ENCODE results near the gene KRT2.

Gene KRT2

DNA sequence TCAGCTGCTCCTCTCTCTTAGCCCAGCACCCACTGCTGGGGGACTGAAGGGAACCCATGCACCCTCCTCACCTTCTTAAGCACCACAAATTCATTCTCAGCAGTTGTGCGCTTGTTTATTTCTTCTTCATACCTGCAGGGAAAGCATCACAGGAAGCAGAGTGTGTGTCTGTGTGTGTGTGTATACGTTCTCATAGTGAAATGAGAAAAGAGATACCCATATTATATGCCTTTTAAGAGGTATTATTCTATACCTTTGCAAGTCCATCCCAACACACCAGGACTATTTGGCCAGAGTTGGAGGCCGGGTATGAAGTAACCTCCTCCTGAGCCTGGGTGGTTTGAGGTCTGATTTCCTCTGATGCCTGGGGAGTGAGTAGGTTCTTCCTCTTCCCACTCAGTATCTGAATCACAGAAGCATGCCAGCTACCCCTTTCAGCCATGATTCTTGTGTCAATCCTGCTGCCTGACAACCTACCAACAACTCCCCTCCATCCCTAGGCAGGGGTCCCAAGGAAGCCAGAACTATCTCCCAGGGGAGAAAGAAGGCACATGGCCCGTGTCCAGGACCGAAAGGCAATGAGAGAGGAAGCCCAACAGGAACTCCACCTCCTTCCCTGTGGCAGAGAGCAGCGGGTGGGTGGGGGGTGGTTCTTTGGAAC, 36.7 kb downstream of the KRT2 start:
- peak; percentile 7 for DNase-seq (ENCODE audit: low read depth)

DNA sequence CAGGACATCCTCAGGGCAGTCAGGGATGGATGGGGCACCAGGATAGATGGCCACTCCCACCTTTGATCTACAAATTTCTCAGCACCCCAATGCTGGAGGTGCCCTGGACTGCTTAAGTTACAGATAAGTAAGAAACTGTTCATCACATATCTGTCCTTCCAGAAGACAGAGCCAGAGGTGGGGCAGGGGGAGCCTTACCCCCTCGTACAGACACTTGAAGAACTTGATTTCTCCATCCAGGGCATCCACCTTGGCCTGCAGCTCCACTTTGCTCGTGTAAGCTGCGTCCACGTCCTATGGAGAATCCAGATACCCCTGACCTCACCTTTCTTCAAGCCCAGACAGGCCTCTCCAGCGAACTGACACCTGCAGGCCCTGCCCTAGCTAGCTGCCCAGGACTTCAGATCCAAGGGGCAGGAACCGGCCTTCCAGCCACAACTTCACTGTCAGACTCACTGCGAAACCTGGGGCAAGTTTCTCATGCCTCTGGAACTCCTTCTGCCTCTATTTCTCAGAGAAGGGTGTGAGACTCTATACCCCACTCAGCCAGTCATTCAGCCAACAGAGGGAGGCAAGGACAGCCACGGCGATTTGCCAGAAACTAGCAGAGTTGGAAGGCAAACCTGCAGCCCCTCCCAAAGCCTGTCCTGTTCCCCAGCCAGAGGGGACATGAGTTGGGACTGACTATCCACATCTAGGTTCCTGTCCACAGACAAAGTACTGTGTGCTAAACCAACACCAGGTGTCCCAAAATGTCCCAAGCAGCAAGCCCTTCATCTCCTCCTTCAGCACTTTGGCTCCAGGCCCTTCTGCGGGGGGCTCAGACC, 37.4 kb downstream of the KRT2 start:
- no peak for DNase-seq (ENCODE audit: low read depth)

DNA sequence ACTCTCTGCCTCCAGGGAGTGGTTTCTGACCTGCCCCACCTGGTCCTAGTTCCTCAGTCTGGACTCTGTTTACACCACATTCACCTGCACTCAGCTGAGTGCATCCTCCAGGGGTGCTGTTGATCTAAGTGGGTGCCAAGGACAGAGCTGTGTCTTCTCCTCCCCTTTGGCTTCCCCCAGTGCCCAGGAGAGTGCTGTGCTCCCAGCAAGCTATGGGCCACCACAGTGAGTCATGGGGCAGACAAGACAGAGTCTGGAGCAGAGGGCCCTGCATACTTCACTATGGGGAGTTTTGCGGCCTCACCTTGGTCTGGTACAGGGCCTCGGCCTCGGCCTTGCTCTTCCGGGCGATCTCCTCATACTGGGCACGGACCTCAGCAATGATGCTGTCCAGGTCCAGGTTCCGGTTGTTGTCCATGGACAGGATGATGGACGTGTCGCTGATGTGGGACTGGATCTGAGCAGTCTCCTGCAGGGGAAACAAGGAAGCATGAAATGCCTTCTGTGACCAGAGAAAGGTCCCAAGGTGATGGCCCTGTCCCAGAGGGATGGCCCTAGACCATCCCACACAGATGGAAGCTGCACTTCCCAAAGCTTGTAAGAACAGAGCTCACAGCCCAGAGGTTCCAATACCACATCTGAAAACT, 38.5 kb downstream of the KRT2 start:
- DNase-seq (ENCODE audit: low read depth), result no peak

DNA sequence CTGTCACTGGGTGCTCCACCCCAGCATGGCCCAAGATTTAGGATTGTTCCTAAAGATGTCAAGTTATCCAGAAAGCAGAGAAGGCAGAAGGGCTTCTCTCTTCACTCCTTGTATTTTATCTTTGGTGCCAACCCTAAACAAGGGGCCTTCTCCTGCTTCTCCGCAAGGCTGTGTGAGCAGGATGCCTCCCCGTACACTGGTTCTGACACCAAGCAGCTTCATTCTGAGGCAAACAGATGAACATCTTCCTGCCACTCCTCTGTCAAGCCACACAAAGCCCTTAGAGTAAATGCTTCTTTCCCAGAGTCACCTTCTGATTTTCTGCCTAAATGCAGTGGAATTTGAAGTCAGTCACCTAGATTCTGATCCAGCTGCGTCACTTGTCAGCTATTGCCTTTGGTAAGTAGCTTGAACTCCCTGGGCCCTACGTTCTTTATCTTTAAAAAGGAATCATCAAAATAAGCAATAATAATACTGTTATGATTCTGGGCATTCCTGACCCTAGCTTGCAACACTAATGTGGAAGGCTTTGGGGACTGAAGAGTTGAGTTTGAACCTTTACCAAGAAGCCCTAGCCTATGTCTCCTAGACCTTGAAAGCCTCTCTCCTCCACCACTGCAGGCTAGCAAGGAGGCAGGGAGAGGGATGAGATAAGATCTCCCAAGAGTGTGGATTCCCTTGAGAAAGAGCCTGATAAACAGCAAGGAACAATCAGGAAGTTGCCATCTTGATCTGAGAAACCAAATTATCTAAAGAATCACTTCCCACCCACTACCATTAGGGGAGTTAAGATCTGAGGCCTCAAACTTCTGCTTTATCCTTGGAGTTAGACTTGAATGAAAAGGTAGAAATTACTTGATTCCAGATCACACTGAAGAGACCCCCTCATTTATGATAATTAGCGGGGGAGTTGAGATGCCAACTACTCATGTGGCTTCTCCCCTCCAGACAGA, 39.3 kb downstream of the KRT2 start:
- DNase-seq (ENCODE audit: low read depth), result no peak

DNA sequence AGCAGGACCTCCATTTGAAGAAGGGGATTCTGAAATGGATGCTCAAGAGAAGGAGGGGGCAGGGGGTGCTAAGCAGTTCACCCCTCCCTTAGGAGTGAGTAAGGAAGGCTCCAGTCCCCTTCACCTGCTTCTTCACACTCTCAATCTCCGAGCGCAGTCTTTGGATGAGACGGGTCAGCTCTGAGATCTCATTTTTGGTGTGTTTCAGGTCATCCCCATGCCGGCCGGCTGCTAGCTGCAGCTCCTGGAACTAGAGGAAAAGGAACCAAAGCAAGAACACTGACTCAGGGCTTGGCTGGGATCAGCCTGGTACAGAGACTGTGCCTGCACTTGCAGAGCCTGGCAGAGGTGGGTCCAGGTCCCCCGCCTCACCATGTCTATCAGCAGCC, 40.9 kb downstream of the KRT2 start:
- no peak for DNase-seq (ENCODE audit: low read depth)

DNA sequence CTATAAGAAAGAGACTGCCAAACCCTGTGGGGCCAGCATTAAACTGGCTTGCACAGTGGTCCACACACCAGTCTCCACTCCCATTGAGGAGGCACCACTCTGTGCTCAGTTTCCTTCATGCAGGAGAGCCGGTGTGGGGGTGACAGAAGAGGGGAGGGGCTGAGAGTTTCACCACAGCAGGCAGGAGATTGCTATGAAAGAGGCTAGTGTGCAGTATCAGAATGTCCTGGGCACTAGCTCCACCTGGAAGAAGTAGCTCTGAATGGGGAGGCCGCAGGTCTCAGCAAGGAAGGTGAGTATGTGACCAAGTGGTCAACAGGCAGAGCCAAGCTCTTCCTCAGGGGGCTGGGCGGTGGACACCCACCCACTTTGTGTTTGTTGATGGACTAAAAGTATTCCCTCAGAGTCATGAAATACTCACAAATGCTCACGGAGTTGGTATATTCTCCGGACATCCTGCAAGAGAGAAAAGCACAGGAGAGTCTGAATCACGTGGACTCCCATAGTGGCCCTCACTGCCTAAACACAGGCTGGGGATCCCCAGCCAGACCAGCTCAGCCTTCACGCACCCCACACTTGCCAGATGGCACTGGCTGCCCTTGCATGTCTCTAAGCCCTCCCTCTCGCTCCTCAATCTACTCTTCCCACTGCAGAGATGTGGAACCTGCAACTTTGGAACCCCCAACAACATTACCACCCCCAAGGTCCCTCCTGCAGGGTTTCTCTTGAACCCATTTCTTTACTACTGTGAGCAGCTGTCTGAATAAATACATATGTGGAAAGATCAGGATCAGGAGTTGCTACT, 43.0 kb downstream of the KRT2 start:
- DNase-seq (ENCODE audit: low read depth), result no peak

DNA sequence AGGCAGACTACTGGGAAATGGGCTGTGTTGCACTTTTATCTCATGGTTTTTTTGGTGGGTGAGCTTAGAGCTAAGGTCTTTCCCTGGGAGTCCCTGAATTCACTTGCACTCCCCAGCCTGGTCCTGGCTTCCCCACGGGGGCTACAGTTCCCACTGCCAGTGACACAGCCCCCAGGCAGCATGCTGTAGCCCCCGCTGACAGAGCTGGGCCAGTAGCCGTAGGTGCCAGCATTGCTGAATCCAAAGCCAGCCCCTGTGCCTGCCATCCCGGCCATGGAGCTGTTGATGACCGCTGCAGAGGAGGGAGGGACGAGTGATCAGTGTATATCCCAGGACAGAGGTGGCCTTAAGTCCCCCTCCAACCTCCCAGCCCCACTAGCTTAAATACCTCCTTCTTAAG, 43.9 kb downstream of the KRT2 start:
- no peak for DNase-seq (ENCODE audit: low read depth)

DNA sequence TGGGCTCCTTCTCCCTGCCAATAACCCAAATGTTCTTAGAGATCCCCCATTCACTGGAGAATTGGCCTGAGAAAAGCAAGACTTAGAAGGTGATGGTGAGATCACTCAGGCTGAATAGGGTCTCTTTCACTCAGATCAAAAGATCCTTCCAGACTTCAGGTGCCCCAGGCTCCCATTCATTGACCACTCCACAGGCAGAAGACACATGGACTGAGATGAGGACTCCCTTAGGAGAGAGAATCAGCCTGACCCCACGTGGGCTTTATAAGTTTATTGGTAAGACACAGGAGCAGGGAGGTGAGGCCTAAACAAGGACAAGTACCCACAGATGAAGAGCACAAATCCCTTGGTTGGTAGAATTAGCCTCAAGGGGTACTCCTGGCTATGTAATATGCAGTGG, 44.7 kb downstream of the KRT2 start:
- no peak for DNase-seq (ENCODE audit: low read depth)

DNA sequence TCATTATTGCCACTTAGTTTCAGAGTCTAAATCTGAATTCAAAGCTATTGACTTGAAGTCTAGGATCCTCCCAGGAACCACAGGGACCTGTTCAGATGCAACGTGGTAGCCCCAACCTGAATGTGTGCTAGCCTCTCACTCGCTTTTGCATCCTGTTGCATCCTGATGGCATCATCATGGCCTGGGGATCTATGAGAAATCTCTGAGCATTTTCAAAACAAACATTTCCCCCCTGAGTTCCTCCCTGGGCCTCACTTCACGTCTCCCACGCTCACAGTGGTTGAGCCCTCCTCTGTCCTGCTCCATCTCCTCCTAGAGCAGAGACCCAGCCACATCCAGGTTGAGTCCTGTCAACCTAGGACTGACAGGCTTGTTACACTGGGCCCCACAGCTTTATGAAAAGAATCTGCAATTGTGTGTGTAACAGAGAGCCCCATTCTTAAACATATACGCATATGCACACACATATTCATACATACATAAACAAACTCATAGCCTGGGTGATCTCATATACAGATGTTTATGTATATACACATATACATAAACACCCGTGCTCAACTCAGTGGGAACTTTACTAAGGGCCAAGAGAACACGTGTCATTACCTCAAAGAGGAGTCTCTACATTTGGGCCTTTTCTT, 45.3 kb downstream of the KRT2 start:
- DNase-seq (ENCODE audit: low read depth), result no peak

DNA sequence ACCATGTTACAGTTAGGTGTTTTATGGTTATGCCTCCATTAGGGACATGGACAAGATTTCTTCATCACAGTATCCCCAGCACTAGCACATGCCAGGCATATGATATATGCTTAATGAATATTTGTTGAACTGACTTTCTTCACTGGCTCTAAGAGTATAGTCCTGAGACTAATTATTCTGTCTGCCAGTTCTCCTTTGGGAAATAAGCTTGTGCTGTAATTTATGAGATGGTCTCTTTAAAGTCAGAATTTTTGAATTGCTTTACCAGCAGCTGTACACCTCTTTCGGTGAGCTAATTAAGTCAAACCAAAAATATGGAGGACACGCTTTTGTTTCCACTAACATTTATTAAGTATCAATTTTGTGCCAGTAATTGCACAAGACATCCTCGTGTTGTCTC, 45.9 kb downstream of the KRT2 start:
- DNase-seq (ENCODE audit: low read depth), result no peak

DNA sequence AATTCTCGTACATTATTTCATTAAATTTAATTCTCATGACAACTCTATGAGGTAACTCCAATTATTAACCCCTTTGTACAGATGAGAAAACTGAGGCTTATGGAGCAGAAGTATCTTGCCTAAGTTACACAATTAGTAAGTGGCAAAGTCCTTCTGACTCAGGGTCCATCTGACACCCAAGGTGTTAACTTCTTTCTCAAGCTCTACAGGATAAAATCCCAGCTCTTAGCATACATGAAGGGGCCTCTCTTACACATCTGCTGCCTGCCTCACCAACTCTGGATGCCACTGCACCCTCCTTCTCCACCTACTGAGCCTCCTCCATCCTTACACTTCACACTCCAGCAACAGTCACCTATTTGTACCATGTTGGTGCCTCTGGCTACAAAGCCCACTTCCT, 46.5 kb downstream of the KRT2 start:
- no peak for DNase-seq (ENCODE audit: low read depth)

DNA sequence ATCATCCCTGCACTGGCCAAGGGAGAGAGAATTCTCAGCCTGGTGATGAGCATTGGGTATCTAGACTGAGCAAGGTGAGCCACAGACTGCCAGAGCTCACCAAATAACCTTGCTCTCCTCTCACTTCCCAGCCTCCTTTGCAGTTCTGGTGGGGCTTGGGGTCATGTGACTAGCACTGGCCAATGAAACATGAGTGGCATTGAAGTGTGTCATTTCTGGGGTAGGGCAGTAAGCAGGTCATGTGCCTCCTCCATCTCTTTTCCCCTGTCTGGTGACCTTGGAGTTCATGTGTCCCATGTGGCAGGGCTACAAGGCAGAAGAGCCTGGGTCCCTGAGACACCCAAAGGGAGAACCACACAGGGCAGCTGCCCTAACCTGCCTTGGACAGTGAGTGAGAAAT, 47.2 kb downstream of the KRT2 start:
- no peak for DNase-seq (ENCODE audit: low read depth)

DNA sequence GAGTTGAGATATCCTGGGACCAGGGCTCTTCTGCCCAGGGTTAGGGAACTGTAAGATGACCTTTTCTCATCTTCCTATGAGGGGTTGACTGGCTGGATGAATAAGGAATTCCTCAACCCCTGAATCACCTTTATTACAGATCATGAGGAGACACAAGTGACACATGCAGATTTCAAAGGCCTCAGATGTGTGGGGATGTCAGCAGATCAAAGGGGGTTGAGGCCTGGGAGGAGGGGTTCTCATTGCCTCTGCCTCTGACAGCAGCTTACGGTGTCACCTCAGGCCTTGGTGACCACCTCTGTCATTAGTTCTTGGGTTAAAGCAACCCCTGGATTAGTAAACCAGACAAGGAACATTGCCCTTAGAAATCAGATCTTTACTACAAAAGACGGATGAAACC, 48.7 kb downstream of the KRT2 start:
- no peak for DNase-seq (ENCODE audit: low read depth)

DNA sequence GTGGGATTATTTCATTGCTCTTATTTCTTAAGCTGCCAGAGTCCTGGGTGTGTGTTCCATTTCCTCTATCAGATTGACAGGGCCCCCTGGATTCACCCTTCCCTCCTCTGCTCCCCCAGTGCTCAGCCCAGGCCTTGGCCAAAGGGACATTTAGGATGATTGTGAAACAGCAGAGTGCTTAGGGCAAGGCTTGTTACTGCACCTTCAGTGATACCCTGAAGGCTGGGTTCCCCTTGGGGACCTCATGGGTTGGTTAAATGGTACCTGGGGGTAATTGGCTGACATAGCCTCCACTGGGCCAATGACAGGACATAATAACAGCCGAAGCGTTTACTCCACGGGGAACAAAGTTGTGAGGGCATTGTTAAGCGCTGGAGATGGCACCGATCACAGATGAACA, 49.5 kb downstream of the KRT2 start:
- no peak for DNase-seq (ENCODE audit: low read depth)

DNA sequence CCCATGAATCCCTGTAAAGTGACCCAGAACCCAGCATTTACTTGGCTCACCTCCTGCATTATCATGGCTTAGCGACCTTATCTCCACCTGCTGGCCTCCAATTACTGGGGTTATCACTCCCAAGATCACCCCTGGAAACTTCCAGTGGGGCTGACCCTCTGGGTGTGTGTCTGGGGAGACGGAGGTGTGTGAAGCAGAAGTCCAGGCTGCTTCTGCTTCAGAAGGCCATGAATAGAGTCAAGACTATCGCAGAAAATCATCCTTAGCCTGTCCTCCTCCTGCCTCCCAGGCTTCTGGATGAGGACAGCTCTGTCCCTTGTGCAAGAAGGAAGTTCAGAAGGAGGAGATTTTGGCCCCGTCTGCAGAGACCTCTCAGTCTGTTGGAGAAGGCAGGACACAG, 50.3 kb downstream of the KRT2 start:
- no peak for DNase-seq (ENCODE audit: low read depth)

DNA sequence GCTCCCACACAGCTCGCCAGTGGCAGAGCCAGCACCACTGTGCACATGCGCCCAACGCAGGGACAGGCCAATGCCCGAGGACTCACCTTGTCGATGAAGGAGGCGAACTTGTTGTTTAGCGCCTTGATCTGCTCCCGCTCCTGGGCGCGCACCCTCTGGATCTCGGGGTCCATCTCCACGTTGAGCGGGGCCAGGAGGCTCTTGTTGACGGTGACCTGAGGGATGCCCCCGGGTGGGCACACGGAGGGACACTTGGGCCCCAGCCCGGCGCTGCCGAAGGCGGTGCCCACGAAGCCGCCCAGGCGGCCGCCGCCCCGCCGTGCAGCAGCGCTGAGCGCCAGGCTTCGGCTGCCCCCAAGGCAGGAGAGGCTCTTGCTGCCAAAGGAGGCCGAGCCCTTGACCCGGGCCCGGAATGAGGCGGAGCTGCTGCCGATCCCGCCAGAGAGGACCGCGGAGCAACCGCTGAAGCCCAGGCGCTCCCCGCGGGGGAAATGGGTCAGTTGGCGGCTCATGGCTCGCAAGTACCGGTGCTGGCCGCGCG, 51.0 kb downstream of the KRT2 start, which contains the start of gene KRT72:
KRT72 (minus strand) TSS at position 523 of the 541 bp plus-strand sequence; CDS start at position 512, 11 bp downstream.
- DNase-seq (ENCODE audit: low read depth), result no peak

DNA sequence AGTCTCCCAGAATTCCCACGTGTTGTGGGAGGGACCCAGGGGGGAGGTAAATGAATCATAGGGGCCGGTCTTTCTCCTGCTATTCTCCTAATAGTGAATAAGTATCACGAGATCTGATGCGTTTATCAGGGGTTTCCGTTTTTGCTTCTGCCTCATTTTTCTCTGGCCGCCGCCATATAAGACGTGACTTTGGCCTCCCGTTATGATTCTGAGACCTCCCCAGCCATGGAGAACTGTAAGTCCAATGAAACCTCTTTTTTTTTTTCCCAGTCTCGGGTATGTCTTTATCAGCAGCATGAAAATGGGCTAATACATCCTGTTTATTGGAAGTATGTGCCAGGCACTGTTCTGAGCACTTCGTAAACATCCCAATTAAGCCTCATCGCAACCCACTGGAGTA, 51.5 kb downstream of the KRT2 start:
- no peak for DNase-seq (ENCODE audit: low read depth)

DNA sequence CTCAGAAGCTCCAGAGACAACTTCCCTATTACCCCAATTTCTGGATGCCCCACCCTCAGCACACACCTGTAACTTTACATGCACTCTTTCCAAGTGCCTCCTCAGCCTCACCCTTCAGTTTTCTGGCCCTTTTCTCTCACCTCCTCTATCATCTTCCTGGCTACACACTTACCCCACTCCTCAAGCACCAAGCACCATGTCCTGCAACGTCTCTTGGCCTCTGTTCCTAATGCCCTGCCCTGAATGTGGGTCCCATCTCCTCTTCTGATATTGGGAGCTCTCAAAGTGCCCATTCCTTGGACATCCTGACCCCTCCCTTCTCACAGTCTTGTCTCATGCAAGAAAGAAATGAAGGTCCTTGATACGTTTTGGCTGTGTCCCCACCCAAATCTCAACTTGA, 51.9 kb downstream of the KRT2 start:
- no peak for DNase-seq (ENCODE audit: low read depth)

DNA sequence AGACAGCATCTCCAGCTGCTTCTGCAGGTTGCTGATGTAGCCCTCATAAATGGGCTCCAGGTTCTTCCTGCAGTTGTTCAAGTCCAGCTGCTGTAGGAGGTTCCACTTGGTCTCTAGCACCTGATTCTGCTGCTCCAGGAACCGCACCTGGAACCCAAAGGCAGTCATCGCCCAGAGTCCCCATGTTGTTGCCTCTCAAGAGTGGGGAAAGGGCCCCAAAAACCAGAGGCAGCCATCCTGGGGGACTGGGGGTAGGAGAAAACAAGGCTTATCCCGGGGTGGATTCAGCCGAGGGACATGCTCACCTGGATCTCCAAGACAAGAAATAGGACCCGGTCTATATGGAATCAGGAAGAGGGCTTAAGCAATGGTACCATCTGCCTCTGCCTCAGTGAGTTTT, 53.0 kb downstream of the KRT2 start:
- no peak for DNase-seq (ENCODE audit: low read depth)

All from EH (cell line).